B cell (primary cell): ENCODE measurements around the gene UGT2A3. TPM values are rescaled to one million over a fixed set of nuclear protein-coding genes. Genes with fewer than 3 reads are reported as not detected.
"Not testable (repeated sequence)": the region's sequence is repeated elsewhere in the genome, so short reads cannot be mapped to it uniquely, and the experiment has no call there.

Experiments used
- ATAC-seq: fragments of 200-7000 bp; cut with Tn5 transposase; one replicate; pipeline ENCODE4 v1.10.0; 2021; ENCODE audit warnings: low read depth, mild to moderate bottlenecking, moderate number of reproducible peaks, moderate library complexity
- CTCF ChIA-PET: fragments of 350-600 bp; sonication (Branson Sonifier 250); formaldehyde crosslinking; loops from one replicate; lab custom pipeline; 2021; ENCODE audit warnings: antibody characterized with exemption, inconsistent platforms; lab: Charles Lee
- POLR2A ChIA-PET: fragments of 350-600 bp; sonication (Branson Sonifier 250); formaldehyde crosslinking; loops from one replicate; lab custom pipeline; 2021; ENCODE audit warnings: antibody characterized with exemption; lab: Charles Lee
- DNase-seq: peaks from one replicate; pipeline ENCODE4 v3.0.0; 2013
- H2AFZ ChIP-seq: 2 replicates; pipeline ENCODE4 v1.6.1; 2012; ENCODE audit warnings: mild to moderate bottlenecking, low read depth, low read length; ENCODE audit not compliant: insufficient read depth, poor library complexity, severe bottlenecking
- H3K27ac ChIP-seq, 2 donors: 1 replicate in 1 of 2; 2 replicates in 1 of 2; pipeline ENCODE4 v1.5.1; 2012 to 2013; ENCODE audit warnings: low read length in 2 of 2, mild to moderate bottlenecking in 2 of 2, moderate library complexity in 1 of 2
- H3K27me3 ChIP-seq, 4 experiments: fragments of 200-600 bp in 1 of 4; sonication (generic) in 1 of 4; replicated peaks in 1 of 4; 1 replicate in 2 of 4; 2 replicates in 2 of 4; pipeline versions ENCODE4 v1.6.1 to v1.7.0; 2013 to 2016; ENCODE audit warnings: low read length in 3 of 4, mild to moderate bottlenecking in 2 of 4, mixed read lengths in 1 of 4, moderate library complexity in 1 of 4; ENCODE audit not compliant: insufficient read depth in 4 of 4, control insufficient read depth in 3 of 4; ENCODE audit errors: control extremely low read depth in 1 of 4
- H3K36me3 ChIP-seq, 2 experiments: replicated peaks in 1 of 2; 1 replicate in 1 of 2; 2 replicates in 1 of 2; pipeline versions ENCODE4 v1.6.1 to v1.7.1; 2013; ENCODE audit warnings: low read length in 1 of 2; ENCODE audit not compliant: insufficient read depth in 2 of 2, control insufficient read depth in 1 of 2; ENCODE audit errors: control extremely low read depth in 1 of 2, extremely low read depth in 1 of 2
- H3K4me1 ChIP-seq, 2 donors: fragments of 200-600 bp in 1 of 2; sonication (generic) in 1 of 2; 1 replicate in 1 of 2; 2 replicates in 1 of 2; pipeline versions ENCODE4 v1.5.1 to v1.6.1; 2013 to 2017; ENCODE audit warnings: low read length in 2 of 2; ENCODE audit not compliant: control insufficient read depth in 2 of 2, insufficient read depth in 2 of 2
- H3K4me2 ChIP-seq: replicated peaks from 2 replicates; pipeline ENCODE3; 2012; ENCODE audit warnings: mild to moderate bottlenecking, low read depth, low read length; ENCODE audit not compliant: poor library complexity, severe bottlenecking
- H3K4me3 ChIP-seq, 5 experiments: fragments of 200-600 bp in 1 of 5; sonication (generic) in 1 of 5; 1 replicate in 3 of 5; 2 replicates in 2 of 5; pipeline versions ENCODE4 v1.5.1 to v1.7.0; 2011 to 2016; ENCODE audit warnings: low read length in 4 of 5, mild to moderate bottlenecking in 4 of 5, low read depth in 2 of 5, control low read depth in 1 of 5, moderate library complexity in 1 of 5; ENCODE audit not compliant: insufficient read depth in 1 of 5; ENCODE audit errors: control extremely low read depth in 1 of 5, extremely low read depth in 1 of 5
- H3K79me2 ChIP-seq: fragments of 200-600 bp; sonication (generic); one replicate; pipeline ENCODE4 v1.6.0; 2016; ENCODE audit warnings: low read length; ENCODE audit not compliant: control insufficient read depth, insufficient read depth
- H3K9ac ChIP-seq: fragments of 200-600 bp; sonication (generic); 2 replicates; pipeline ENCODE4 v1.6.1; 2017; ENCODE audit warnings: mild to moderate bottlenecking, low read length, moderate library complexity
- H3K9me3 ChIP-seq, 3 donors: one replicate each; pipeline versions ENCODE4 v1.6.1 to v1.7.1; 2013; ENCODE audit warnings: low read length in 2 of 3; ENCODE audit not compliant: control insufficient read depth in 2 of 3, insufficient read depth in 1 of 3; ENCODE audit errors: control extremely low read depth in 1 of 3
- H4K20me1 ChIP-seq: 2 replicates; pipeline ENCODE4 v1.6.0; 2012; ENCODE audit warnings: mild to moderate bottlenecking, low read length; ENCODE audit not compliant: insufficient read depth, control insufficient read depth, poor library complexity, severe bottlenecking
- H3K27ac Mint-ChIP-seq: one replicate; pipeline ENCODE4 v1.8.0; 2021; ENCODE audit warnings: mixed read lengths
- H3K27me3 Mint-ChIP-seq: one replicate; pipeline ENCODE4 v1.8.0; 2021; ENCODE audit warnings: mixed read lengths
- H3K4me1 Mint-ChIP-seq: one replicate; pipeline ENCODE4 v1.8.0; 2021; ENCODE audit warnings: mixed read lengths
- H3K4me3 Mint-ChIP-seq: one replicate; pipeline ENCODE4 v1.8.0; 2021; ENCODE audit warnings: mixed read lengths
- H3K9me3 Mint-ChIP-seq: one replicate; pipeline ENCODE4 v1.8.0; 2022; ENCODE audit warnings: mixed read lengths; ENCODE audit not compliant: insufficient read depth
- EZH2 ChIP-seq: IDR thresholded peaks from 2 replicates; pipeline ENCODE4 v1.6.1; 2012; ENCODE audit warnings: borderline replicate concordance, low read depth, mild to moderate bottlenecking, moderate library complexity, low read length; ENCODE audit not compliant: insufficient read depth, poor library complexity, severe bottlenecking
- WGBS: methylation state at CpG from one replicate; pipeline ENCODE4 v1.1.5; 2013; ENCODE audit warnings: missing lambda C conversion rate; ENCODE audit not compliant: insufficient coverage; 5-methylcytosine and 5-hydroxymethylcytosine counted together
- intact Hi-C: fragments of 100-400 bp; cut with micrococcal nuclease; formaldehyde crosslinking; loops from one replicate; pipeline ENCODE4 v1.10.0; 2022
- polyA plus RNA-seq: library from polyadenylated mRNA; depleted of rRNA; stranded (reverse); fragments of >200 nt; gene quantifications from 2 replicates; pipeline ENCODE4 v1.2.3, GENCODE V29; 2012
- total RNA-seq, 2 donors: library from RNA; stranded (reverse); fragments of 120-200 nt in 1 of 2; gene quantifications; 1 replicate in 1 of 2; 2 replicates in 1 of 2; pipeline versions ENCODE4 v1.2.3 to v1.2.4, GENCODE V29; 2013 to 2022
- TF ChIP-seq, protein P1 (sequence below): fragments of 200-600 bp; IDR thresholded peaks from one replicate; pipeline ENCODE4 v1.8.0; 2022; ENCODE audit warnings: antibody characterized with exemption, mild to moderate bottlenecking

UGT2A3 gene
- total and polyA plus RNA-seq, 2 donors (not counting 1 experiment from before 2014, with no cell fraction given) = not detected

DNA sequence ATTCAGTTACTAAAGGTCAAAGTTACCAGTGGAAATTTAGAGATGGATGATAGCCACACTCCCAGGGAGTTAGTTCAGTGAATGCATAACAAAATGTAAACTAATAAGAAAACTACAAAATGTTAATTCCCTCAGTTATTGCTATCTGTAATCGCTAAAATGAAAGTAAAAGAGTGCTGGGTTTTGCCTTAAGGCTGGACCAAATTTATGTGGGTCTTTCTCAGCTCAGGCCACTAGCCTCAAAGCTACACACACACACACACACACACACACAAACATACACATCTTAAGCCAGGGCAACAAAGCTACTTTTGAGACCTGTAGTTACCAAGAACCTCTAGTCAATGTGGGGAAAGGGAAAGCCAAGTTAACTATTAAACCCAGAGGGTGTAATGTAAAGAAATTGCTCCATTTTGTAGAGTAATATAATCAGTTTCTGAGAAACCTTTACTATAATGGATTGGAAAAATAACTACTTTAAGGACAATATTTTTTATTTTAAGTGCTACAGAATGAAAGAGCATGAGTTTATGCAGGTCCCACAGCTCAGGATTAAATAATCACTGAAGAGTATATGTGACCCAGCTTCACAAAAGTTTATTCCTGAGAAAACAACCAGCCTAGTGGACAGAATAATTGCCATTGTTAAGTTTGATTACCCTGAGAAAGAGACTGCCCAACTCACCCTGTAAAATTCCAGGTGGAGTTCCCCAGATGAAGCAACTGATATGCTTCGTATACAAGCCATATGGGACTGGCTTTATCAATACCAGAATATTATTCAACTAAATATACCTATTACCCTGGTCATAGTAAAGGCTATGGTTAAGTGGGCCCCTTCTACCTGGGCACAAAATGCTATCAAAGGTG lies 8.9 kb upstream of the UGT2A3 start:
- no peaks in the 10 kb centered on the region for H3K27me3 ChIP-seq
- no peak overlapping the region for H2AFZ ChIP-seq
- H3K27ac Mint-ChIP-seq = no peak overlapping the region
- H3K79me2 ChIP-seq = no peaks in the 10 kb centered on the region
- ATAC-seq = no peak
- no peak overlapping the region for H3K9ac ChIP-seq
- no peak for TF ChIP-seq EZH2
- TF ChIP-seq, protein P1, sequence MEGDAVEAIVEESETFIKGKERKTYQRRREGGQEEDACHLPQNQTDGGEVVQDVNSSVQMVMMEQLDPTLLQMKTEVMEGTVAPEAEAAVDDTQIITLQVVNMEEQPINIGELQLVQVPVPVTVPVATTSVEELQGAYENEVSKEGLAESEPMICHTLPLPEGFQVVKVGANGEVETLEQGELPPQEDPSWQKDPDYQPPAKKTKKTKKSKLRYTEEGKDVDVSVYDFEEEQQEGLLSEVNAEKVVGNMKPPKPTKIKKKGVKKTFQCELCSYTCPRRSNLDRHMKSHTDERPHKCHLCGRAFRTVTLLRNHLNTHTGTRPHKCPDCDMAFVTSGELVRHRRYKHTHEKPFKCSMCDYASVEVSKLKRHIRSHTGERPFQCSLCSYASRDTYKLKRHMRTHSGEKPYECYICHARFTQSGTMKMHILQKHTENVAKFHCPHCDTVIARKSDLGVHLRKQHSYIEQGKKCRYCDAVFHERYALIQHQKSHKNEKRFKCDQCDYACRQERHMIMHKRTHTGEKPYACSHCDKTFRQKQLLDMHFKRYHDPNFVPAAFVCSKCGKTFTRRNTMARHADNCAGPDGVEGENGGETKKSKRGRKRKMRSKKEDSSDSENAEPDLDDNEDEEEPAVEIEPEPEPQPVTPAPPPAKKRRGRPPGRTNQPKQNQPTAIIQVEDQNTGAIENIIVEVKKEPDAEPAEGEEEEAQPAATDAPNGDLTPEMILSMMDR = no peak
- no peaks in the 10 kb centered on the region for H4K20me1 ChIP-seq
- no peak overlapping the region for H3K27ac ChIP-seq
- no peaks in the 10 kb centered on the region for H3K9me3 ChIP-seq
- no peaks in the 10 kb centered on the region for H3K9me3 Mint-ChIP-seq
- H3K4me1 Mint-ChIP-seq = no peaks in the 10 kb centered on the region
- no CpG with 5 or more reads among the region's 2 CpGs for WGBS
- no peak overlapping the region for H3K4me3 ChIP-seq
- H3K4me2 ChIP-seq = no peak overlapping the region
- no peak overlapping the region for H3K4me3 Mint-ChIP-seq
- intact Hi-C loops = no loop called here
- H3K4me1 ChIP-seq = no peaks in the 10 kb centered on the region
- CTCF ChIA-PET = no interaction called here
- H3K27me3 Mint-ChIP-seq = no peaks in the 10 kb centered on the region
- no peaks in the 10 kb centered on the region for H3K36me3 ChIP-seq
- no peak for DNase-seq
- POLR2A ChIA-PET = no interaction called here

DNA sequence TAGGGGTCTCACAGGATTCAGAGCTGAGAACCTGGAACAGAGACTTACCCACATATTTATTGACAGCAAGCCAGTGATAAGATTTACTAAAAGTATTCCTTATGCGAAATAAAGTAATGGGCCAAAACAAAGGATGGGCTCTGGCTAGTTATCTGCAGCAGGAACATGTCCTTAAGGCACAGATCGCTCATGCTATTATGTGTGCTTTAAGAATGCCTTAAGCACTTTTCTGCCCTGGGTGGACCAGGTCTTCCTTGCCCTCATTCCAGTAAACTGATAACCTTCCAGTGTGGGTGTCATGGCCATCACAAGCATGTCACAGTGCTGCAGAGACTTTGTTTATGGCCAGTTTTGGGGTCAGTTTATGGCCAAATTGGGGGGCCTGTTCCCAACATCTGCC lies 7.5 kb upstream of the UGT2A3 start:
- H3K9me3 Mint-ChIP-seq, H4K20me1 ChIP-seq, H3K4me1 Mint-ChIP-seq, intact Hi-C loops, POLR2A ChIA-PET, H3K27ac ChIP-seq, H3K4me2 ChIP-seq, H3K4me3 ChIP-seq, H3K79me2 ChIP-seq, H3K4me3 Mint-ChIP-seq, ATAC-seq, H3K9me3 ChIP-seq, H3K4me1 ChIP-seq, H3K9ac ChIP-seq, H3K27me3 Mint-ChIP-seq, CTCF ChIA-PET, H3K27ac Mint-ChIP-seq, H2AFZ ChIP-seq, DNase-seq, H3K27me3 ChIP-seq, H3K36me3 ChIP-seq: not testable (repeated sequence)
- 85% methylated on average over 2 of the region's 2 CpGs for WGBS
